Measurements from ENCODE around the gene PRSS36. TPM values are rescaled to one million over a fixed set of nuclear protein-coding genes. Genes with fewer than 3 reads are reported as not detected.
"Not testable (repeated sequence)": the region's sequence is repeated elsewhere in the genome, so short reads cannot be mapped to it uniquely, and the experiment has no call there.

PRSS36 gene
- total RNA-seq, 1 experiment from 2014 or later: 0.59 TPM

GRCh38 chr16:31141071-31141469 lies 8.8 kb downstream of the PRSS36 start:
- peaks cover 17% of the 10 kb centered on the region for H3K27me3 ChIP-seq (ENCODE audit: control insufficient read depth, insufficient read depth, low read length)
- not testable (repeated sequence) for H3K36me3 ChIP-seq (replicated peaks; ENCODE audit: control insufficient read depth, insufficient read depth, low read length); DNase-seq; H3K4me3 ChIP-seq (ENCODE audit: insufficient read depth, low read depth, low read length)

GRCh38 chr16:31138621-31139578 lies 11.0 kb downstream of the PRSS36 start:
- Histone ChIP-seq H3K36me3 (replicated peaks; ENCODE audit: control insufficient read depth, insufficient read depth, low read length) (no peaks in the 10 kb centered on the region), H3K4me3 (ENCODE audit: insufficient read depth, low read depth, low read length) (no peak overlapping the region), H3K27me3 (ENCODE audit: control insufficient read depth, insufficient read depth, low read length) (peaks cover 13% of the 10 kb centered on the region)
- peak; percentile 82 for DNase-seq

- H3K36me3 ChIP-seq (replicated peaks; ENCODE audit: control insufficient read depth, insufficient read depth, low read length); H3K4me3 ChIP-seq (ENCODE audit: insufficient read depth, low read depth, low read length); H3K27me3 ChIP-seq (ENCODE audit: control insufficient read depth, insufficient read depth, low read length); DNase-seq: not testable (repeated sequence)
Measured at GRCh38 chr16:31136822-31137499, 12.9 kb downstream of the PRSS36 start.

- DNase-seq: no peak
- H3K36me3 ChIP-seq (replicated peaks; ENCODE audit: control insufficient read depth, insufficient read depth, low read length): peaks cover 13% of the 10 kb centered on the region
- no peaks in the 10 kb centered on the region for H3K27me3 ChIP-seq (ENCODE audit: control insufficient read depth, insufficient read depth, low read length)
- H3K4me3 ChIP-seq (ENCODE audit: insufficient read depth, low read depth, low read length): no peak overlapping the region
Measured at GRCh38 chr16:31136287-31136662, 13.6 kb downstream of the PRSS36 start.

DNA sequence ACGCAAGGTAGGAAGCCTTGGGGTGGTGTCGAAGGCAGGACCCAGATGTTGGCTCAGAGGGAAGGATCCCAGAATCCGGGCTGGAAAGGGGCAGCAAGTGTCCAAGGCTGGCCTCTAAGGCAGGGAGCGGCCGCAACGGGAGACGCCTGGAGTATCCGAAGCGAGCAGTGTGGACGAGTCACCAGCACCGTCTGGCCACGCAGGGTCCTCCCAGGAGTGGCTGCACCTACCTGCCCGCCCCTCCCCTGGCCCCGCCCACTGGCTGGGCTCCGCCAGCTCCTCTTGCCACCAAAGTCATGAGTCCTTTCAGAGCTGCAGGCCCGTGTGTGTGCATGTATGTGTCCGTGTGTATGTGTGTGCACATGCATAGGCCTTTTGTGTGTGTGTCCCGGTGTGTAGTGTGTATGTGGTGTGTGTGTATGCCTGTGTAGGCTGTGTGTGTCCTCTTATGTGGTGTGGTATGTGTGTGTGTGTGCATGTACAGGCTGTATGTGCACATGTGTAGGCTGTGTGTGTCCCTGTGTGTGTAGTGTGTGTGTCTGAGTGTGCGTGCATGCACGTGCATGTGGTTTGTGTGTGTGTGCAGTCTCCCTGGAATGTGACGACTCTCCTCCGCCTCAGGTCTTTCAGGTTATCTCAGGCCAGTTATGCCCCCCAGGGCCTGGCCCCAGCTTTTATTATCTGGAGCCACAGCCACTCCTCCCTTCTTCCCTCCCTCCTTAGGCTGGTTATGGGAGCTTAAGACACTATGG lies 14.2 kb downstream of the PRSS36 start, which contains the start of gene PRSS8:
Gene PRSS8, minus strand, starts transcription at position 193 of the 752 bp plus-strand sequence. CDS start 229 bp downstream, outside the sequence.
- DNase-seq: peak; percentile 89
- peaks cover 13% of the 10 kb centered on the region for H3K36me3 ChIP-seq (replicated peaks; ENCODE audit: control insufficient read depth, insufficient read depth, low read length)

GRCh38 chr16:31134625-31135534 lies 15.0 kb downstream of the PRSS36 start:
- H3K4me3 ChIP-seq (ENCODE audit: insufficient read depth, low read depth, low read length): peak overlapping the region; percentile 81
- DNase-seq: peak; percentile 90

More for the DNA sequence above, 14.2 kb downstream of the PRSS36 start, which contains the start of gene PRSS8:
- peak within 1 kb of the TSS; percentile 81 for H3K4me3 ChIP-seq (ENCODE audit: insufficient read depth, low read depth, low read length)
- no peaks in the 10 kb centered on the region for H3K27me3 ChIP-seq (ENCODE audit: control insufficient read depth, insufficient read depth, low read length)

DNA sequence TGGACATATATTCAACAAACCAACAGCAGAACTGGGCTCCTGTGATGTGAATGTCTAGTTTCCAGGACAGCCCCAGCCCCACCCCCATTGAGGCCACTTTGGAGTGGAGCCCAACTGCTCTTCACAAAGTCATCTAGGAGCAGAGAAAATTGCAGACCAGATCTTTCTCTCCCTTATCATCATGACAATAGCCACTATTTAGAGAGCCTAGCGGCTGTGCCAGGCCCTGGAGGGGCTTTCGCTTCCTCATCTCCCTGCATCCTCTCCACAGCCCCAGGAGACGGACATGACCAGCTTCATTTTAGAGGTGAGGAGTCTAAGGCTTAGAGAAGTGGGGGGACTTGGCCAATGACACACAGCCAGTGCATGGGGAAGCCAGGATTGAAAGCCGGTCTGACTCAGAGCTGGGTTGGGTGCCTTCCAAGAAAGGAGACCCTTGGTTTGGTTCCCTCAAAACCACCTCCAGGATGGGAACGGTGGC lies 15.7 kb downstream of the PRSS36 start:
- DNase-seq: peak; percentile 72
- Histone ChIP-seq H3K36me3 (replicated peaks; ENCODE audit: control insufficient read depth, insufficient read depth, low read length) (peaks cover 13% of the 10 kb centered on the region), H3K27me3 (ENCODE audit: control insufficient read depth, insufficient read depth, low read length) (no peaks in the 10 kb centered on the region), H3K4me3 (ENCODE audit: insufficient read depth, low read depth, low read length) (peak overlapping the region; percentile 81)

More at GRCh38 chr16:31134625-31135534, 15.0 kb downstream of the PRSS36 start:
- Histone ChIP-seq H3K27me3 (ENCODE audit: control insufficient read depth, insufficient read depth, low read length) (no peaks in the 10 kb centered on the region), H3K36me3 (replicated peaks; ENCODE audit: control insufficient read depth, insufficient read depth, low read length) (peaks cover 13% of the 10 kb centered on the region)

DNA sequence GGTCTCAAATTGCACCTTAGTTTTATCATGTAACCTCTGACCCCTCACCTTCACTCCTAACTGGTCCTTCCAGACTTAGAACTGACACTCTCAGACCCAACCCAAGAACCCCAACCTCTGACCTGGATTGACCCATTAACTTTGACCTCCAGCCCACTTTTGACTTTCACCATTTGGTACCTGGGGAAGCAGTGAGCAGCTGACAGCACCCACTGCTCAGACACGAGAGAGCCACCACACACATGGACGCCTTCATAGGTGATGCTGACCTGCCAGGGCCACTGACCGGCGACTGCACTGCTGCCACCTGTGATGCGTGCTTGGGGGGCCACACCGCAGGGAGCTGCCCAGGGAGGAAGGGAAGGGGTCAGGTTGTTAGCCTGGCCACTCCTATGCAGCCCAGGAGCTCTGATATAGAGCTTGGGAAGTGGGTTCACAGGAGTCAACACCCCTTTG lies 16.8 kb downstream of the PRSS36 start:
- H3K27me3 ChIP-seq (ENCODE audit: control insufficient read depth, insufficient read depth, low read length): no peaks in the 10 kb centered on the region
- H3K4me3 ChIP-seq (ENCODE audit: insufficient read depth, low read depth, low read length): no peak overlapping the region
- peaks cover 13% of the 10 kb centered on the region for H3K36me3 ChIP-seq (replicated peaks; ENCODE audit: control insufficient read depth, insufficient read depth, low read length)
- DNase-seq: no peak

DNA sequence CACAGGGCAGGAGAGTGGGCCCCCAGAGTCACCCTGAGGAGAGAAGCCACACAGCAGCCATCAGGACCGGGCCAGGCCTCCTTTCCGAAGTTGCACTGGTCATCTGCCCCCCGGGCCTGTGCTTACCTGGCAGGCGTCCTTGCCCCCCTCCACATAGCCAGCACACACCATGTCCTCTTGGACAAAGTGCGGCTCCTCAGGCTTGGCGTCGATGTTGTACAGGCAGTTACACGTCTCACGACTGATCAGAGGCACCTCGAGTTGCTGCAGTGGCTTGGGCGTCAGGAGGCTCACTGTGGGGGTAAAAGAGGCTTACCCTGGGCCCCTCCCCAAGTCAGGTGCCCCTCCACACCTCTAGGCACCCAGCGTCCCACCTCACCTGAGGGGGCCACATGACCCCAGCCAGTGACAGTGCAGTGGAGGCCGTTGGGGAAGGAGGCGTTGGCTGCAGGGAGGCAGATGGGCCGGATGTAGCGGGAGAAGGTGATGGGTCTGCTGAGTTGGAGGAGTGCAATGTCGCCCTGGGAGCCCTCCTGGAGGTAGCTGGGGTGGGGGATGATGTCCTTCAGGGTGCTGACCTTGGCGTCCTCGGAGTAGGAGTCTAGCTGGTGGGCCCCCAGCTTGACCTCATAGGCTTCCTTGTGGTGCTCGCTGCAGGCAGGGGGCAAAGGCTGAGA lies 17.4 kb downstream of the PRSS36 start:
- DNase-seq: peak; percentile 39
- H3K4me3 ChIP-seq (ENCODE audit: insufficient read depth, low read depth, low read length): no peak overlapping the region
- H3K36me3 ChIP-seq (replicated peaks; ENCODE audit: control insufficient read depth, insufficient read depth, low read length): peaks cover 13% of the 10 kb centered on the region
- H3K27me3 ChIP-seq (ENCODE audit: control insufficient read depth, insufficient read depth, low read length): no peaks in the 10 kb centered on the region

- peak; percentile 30 for DNase-seq
- H3K36me3 ChIP-seq (replicated peaks; ENCODE audit: control insufficient read depth, insufficient read depth, low read length): peaks cover 15% of the 10 kb centered on the region
- no peaks in the 10 kb centered on the region for H3K27me3 ChIP-seq (ENCODE audit: control insufficient read depth, insufficient read depth, low read length)
- no peak overlapping the region for H3K4me3 ChIP-seq (ENCODE audit: insufficient read depth, low read depth, low read length)
Measured at GRCh38 chr16:31131841-31132271, 18.0 kb downstream of the PRSS36 start.

GRCh38 chr16:31131416-31131815 lies 18.4 kb downstream of the PRSS36 start:
- Histone ChIP-seq H3K27me3 (ENCODE audit: control insufficient read depth, insufficient read depth, low read length) (no peaks in the 10 kb centered on the region), H3K4me3 (ENCODE audit: insufficient read depth, low read depth, low read length) (no peak overlapping the region), H3K36me3 (replicated peaks; ENCODE audit: control insufficient read depth, insufficient read depth, low read length) (peaks cover 15% of the 10 kb centered on the region)
- DNase-seq: no peak

DNA sequence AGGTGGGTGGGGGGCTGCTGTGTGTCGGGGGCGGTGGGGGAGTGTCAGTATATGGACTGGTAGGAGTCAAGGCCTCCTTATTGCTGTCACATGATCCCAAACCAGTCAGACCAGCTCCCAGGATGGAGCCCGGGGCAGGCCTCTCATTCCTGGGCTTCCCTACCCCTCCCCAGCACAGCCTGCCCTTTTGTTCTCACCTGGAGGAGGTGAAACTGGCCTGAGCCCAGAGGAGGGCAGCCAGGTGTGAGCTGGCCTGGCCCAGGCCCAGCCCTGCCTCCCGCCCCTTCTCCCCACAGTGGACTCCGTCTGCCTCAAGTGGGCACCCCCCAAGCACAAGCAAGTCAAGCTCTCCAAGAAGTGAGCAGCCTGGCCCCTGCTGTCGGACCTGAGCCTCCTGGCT lies 19.0 kb downstream of the PRSS36 start:
- Histone ChIP-seq H3K4me3 (ENCODE audit: insufficient read depth, low read depth, low read length) (no peak overlapping the region), H3K36me3 (replicated peaks; ENCODE audit: control insufficient read depth, insufficient read depth, low read length) (peaks cover 15% of the 10 kb centered on the region), H3K27me3 (ENCODE audit: control insufficient read depth, insufficient read depth, low read length) (no peaks in the 10 kb centered on the region)
- DNase-seq: peak; percentile 86

Measured in H7 (cell line).